Medulla oblongata (tissue), 1 donor: ENCODE results near the gene CASP1.
A peak's percentile ranks its signal among the peaks of the same experiment; 100 is the strongest.
"Not testable (repeated sequence)": the region's sequence is repeated elsewhere in the genome, so short reads cannot be mapped to it uniquely, and the experiment has no call there.

ENCODE experiments used
- DNase-seq: peaks from one replicate; pipeline ENCODE4 v3.0.0-alpha.2; 2015; ENCODE audit errors: extremely low spot score

CASP1 gene

GRCh38 chr11:105034813-105035620 lies at the start of gene CASP1:
CASP1 (minus strand) TSS chr11:105035144; CDS start chr11:105035113, 31 bp downstream.
- peak; percentile 68 for DNase-seq

- no peak for DNase-seq
Observed at GRCh38 chr11:105081412-105082150, 46.6 kb upstream of the CASP1 start.

- DNase-seq, result not testable (repeated sequence)
Observed at GRCh38 chr11:105080171-105080906, 45.4 kb upstream of the CASP1 start.

GRCh38 chr11:105078283-105078682 lies 43.3 kb upstream of the CASP1 start:
- no peak for DNase-seq

- DNase-seq, result not testable (repeated sequence)
Observed at GRCh38 chr11:105077141-105077790, 42.3 kb upstream of the CASP1 start.

- DNase-seq, result no peak
Observed at GRCh38 chr11:105074166-105074530, 39.2 kb upstream of the CASP1 start.

- DNase-seq, result no peak
Observed at GRCh38 chr11:105073456-105074165, 38.7 kb upstream of the CASP1 start.

- not testable (repeated sequence) for DNase-seq
Observed at GRCh38 chr11:105072080-105072479, 37.1 kb upstream of the CASP1 start.

- no peak for DNase-seq
Observed at GRCh38 chr11:105071089-105071732, 36.3 kb upstream of the CASP1 start.

GRCh38 chr11:105070306-105070705 lies 35.4 kb upstream of the CASP1 start:
- DNase-seq, result no peak

GRCh38 chr11:105069749-105070148 lies 34.8 kb upstream of the CASP1 start:
- DNase-seq, result not testable (repeated sequence)

- DNase-seq, result not testable (repeated sequence)
Observed at GRCh38 chr11:105063245-105063941, 28.4 kb upstream of the CASP1 start.

- DNase-seq, result no peak
Observed at GRCh38 chr11:105057432-105057831, 22.5 kb upstream of the CASP1 start.

GRCh38 chr11:105056446-105056845 lies 21.5 kb upstream of the CASP1 start:
- no peak for DNase-seq

- no peak for DNase-seq
Observed at GRCh38 chr11:105054723-105055493, 20.0 kb upstream of the CASP1 start.

- no peak for DNase-seq
Observed at GRCh38 chr11:105052487-105052886, 17.5 kb upstream of the CASP1 start.

GRCh38 chr11:105051559-105051958 lies 16.6 kb upstream of the CASP1 start:
- DNase-seq, result no peak

- DNase-seq, result no peak
Observed at GRCh38 chr11:105049481-105049880, 14.5 kb upstream of the CASP1 start.

GRCh38 chr11:105046898-105047579 lies 12.1 kb upstream of the CASP1 start:
- DNase-seq, result peak; percentile 31
